Karpas-422 (cell line): ENCODE results near the gene TTLL9. TPM values are rescaled to one million over a fixed set of nuclear protein-coding genes. Genes with fewer than 3 reads are reported as not detected.

Source experiments
- DNase-seq: peaks from one replicate; pipeline ENCODE4 v3.0.0-alpha.2; 2015
- H2AFZ ChIP-seq: fragments of 200-600 bp; sonication (generic); 2 replicates; pipeline ENCODE4 v1.6.1; 2014; ENCODE audit warnings: antibody characterized with exemption, low read length, mixed read lengths
- H3K27ac ChIP-seq: fragments of 200-600 bp; sonication (generic); 2 replicates; pipeline ENCODE4 v1.5.1; 2014; ENCODE audit warnings: mild to moderate bottlenecking, low read length, moderate library complexity
- H3K27me3 ChIP-seq: fragments of 200-600 bp; sonication (generic); 2 replicates; pipeline ENCODE4 v1.6.1; 2014; ENCODE audit warnings: low read length, mixed read lengths
- H3K36me3 ChIP-seq: fragments of 200-600 bp; sonication (generic); 2 replicates; pipeline ENCODE4 v1.6.1; 2014; ENCODE audit warnings: low read length, mixed read lengths; ENCODE audit not compliant: insufficient read depth
- H3K4me1 ChIP-seq: fragments of 200-600 bp; sonication (generic); 2 replicates; pipeline ENCODE4 v1.6.1; 2014; ENCODE audit warnings: mild to moderate bottlenecking, low read length, mixed read lengths
- H3K4me2 ChIP-seq: fragments of 200-600 bp; sonication (generic); 2 replicates; pipeline ENCODE4 v1.6.1; 2014; ENCODE audit warnings: low read length, low read depth, mild to moderate bottlenecking; ENCODE audit not compliant: poor library complexity, severe bottlenecking
- H3K4me3 ChIP-seq: fragments of 200-600 bp; sonication (generic); 2 replicates; pipeline ENCODE4 v1.5.1; 2014; ENCODE audit warnings: mild to moderate bottlenecking, antibody characterized with exemption, low read length, mixed read lengths
- H3K79me2 ChIP-seq: fragments of 200-600 bp; sonication (generic); 2 replicates; pipeline ENCODE4 v1.6.1; 2014; ENCODE audit warnings: mild to moderate bottlenecking, low read length, mixed read lengths
- H3K9ac ChIP-seq: fragments of 200-600 bp; sonication (generic); 2 replicates; pipeline ENCODE4 v1.6.0; 2014; ENCODE audit warnings: low read length
- H3K9me2 ChIP-seq: fragments of 200-600 bp; sonication (generic), shearing (Covaris generic); replicated peaks from 2 replicates; pipeline ENCODE4 v1.6.0; 2014; ENCODE audit warnings: mild to moderate bottlenecking, low read length, moderate library complexity; ENCODE audit not compliant: insufficient read depth
- H3K9me3 ChIP-seq: fragments of 300-700, 200-600 bp; sonication (generic); 2 replicates; pipeline ENCODE4 v1.6.1; 2014; ENCODE audit warnings: low read length, mixed read lengths
- H4K20me1 ChIP-seq: fragments of 200-600 bp; sonication (generic); 2 replicates; pipeline ENCODE4 v1.6.1; 2014; ENCODE audit warnings: mild to moderate bottlenecking, antibody characterized with exemption, low read length, low read depth; ENCODE audit not compliant: insufficient read depth
- total RNA-seq: library from RNA; depleted of rRNA; stranded (reverse); fragments of >200 nt; shearing (Covaris generic); gene quantifications from 2 replicates; pipeline ENCODE4 v1.2.3, GENCODE V29; 2014; ENCODE audit warnings: low replicate concordance

TTLL9 gene
- total RNA-seq, 1 experiment from 2014 or later, result not detected

DNA sequence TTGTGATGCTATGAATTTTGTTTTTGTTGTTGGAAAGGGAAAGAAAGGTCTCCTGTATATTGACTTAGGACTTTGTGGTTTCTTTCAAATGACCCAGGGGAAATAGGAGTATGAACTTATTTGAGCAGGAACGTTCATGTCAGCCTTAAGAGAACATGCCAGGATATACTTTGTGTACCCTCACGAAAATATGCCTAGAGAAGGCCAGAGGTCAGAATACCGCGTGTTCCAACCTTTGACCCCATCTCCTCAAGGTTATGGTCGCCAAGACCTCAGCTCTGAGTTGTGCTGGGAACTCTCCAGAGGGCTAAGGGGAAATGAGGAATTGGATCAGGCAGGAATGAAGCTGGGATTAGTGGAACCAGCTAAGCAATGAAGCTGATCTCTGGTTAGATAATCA lies 11.5 kb downstream of the TTLL9 start:
- no peaks in the 10 kb centered on the region for H3K9me3 ChIP-seq
- H3K4me3 ChIP-seq, result no peak overlapping the region
- no peaks in the 10 kb centered on the region for H3K79me2 ChIP-seq
- H3K4me1 ChIP-seq, result peaks cover 5% of the 10 kb centered on the region
- no peaks in the 10 kb centered on the region for H3K36me3 ChIP-seq
- H3K4me2 ChIP-seq, result no peak overlapping the region
- no peak overlapping the region for H3K9ac ChIP-seq
- no peak for DNase-seq
- H3K27me3 ChIP-seq, result no peaks in the 10 kb centered on the region
- H2AFZ ChIP-seq, result no peak overlapping the region
- H3K27ac ChIP-seq, result no peak overlapping the region
- no peaks in the 10 kb centered on the region for H3K9me2 ChIP-seq
- H4K20me1 ChIP-seq, result no peaks in the 10 kb centered on the region

DNA sequence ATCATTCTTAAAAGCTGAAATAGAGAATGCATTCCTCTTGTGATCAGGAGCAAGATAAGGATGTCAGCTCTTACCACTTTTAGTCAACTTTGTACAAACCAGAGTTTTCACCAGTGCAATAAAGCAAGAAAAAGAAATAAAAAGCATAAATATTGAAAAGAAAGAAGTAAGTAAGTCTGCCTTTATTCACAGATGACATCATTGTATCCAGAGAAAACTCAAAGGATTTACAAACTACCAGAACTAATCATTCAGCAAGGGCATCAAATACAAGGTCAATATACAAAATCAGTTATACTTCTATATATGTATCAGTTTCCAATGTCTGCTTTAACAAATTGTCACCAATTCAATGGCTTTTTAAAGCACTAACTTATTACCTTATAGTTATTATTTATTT lies 13.4 kb downstream of the TTLL9 start:
- no peak overlapping the region for H3K9ac ChIP-seq
- H3K4me2 ChIP-seq, result no peak overlapping the region
- no peaks in the 10 kb centered on the region for H3K9me2 ChIP-seq
- no peaks in the 10 kb centered on the region for H3K27me3 ChIP-seq
- no peaks in the 10 kb centered on the region for H3K9me3 ChIP-seq
- no peaks in the 10 kb centered on the region for H3K36me3 ChIP-seq
- no peak for DNase-seq
- no peaks in the 10 kb centered on the region for H3K79me2 ChIP-seq
- no peak overlapping the region for H2AFZ ChIP-seq
- no peaks in the 10 kb centered on the region for H4K20me1 ChIP-seq
- no peak overlapping the region for H3K27ac ChIP-seq
- H3K4me3 ChIP-seq, result no peak overlapping the region
- H3K4me1 ChIP-seq, result peaks cover 5% of the 10 kb centered on the region

DNA sequence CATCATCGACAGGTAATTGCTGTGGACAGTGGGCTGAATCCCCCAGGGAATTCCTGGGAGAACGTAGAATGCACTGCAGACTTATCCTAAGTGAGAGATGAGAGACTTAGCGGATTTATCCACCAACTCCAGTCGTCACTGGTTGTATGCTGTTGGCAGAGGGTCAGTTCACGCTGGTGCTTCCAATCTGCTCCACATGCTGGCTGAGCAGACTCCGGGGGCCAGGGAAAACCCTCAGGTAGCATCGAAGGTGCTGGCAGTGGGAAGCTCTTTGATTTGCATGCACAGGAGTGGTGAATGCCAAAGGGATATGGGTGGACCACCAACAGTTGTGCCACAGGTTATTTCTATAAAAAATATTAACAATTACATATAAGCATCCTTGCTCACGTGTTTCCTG lies 20.2 kb downstream of the TTLL9 start:
- Histone ChIP-seq H2AFZ (no peak overlapping the region), H3K9me2 (no peaks in the 10 kb centered on the region), H3K27ac (no peak overlapping the region), H3K4me3 (no peak overlapping the region), H3K79me2 (no peaks in the 10 kb centered on the region), H3K27me3 (no peaks in the 10 kb centered on the region), H4K20me1 (no peaks in the 10 kb centered on the region), H3K4me2 (no peak overlapping the region), H3K4me1 (peaks cover 7% of the 10 kb centered on the region), H3K9ac (no peak overlapping the region), H3K36me3 (no peaks in the 10 kb centered on the region), H3K9me3 (no peaks in the 10 kb centered on the region)
- DNase-seq, result no peak

- Histone ChIP-seq H3K4me3 (no peak overlapping the region), H3K4me1 (peaks cover 7% of the 10 kb centered on the region), H3K27ac (no peak overlapping the region), H3K79me2 (no peaks in the 10 kb centered on the region), H3K9me3 (no peaks in the 10 kb centered on the region), H3K9me2 (no peaks in the 10 kb centered on the region), H3K27me3 (no peaks in the 10 kb centered on the region), H2AFZ (peak overlapping the region; percentile 51), H4K20me1 (no peaks in the 10 kb centered on the region), H3K4me2 (no peak overlapping the region), H3K36me3 (no peaks in the 10 kb centered on the region), H3K9ac (peak overlapping the region; percentile 34)
- DNase-seq, result peak; percentile 91
These were observed 24.7 kb downstream of the TTLL9 start for GRCh38 chr20:31894980-31895675.

GRCh38 chr20:31896049-31896448 lies 25.6 kb downstream of the TTLL9 start:
- H3K9me3 ChIP-seq, result no peaks in the 10 kb centered on the region
- DNase-seq, result no peak
- no peak overlapping the region for H3K27ac ChIP-seq
- H3K4me3 ChIP-seq, result no peak overlapping the region
- no peak overlapping the region for H3K4me2 ChIP-seq
- no peaks in the 10 kb centered on the region for H4K20me1 ChIP-seq
- H3K36me3 ChIP-seq, result no peaks in the 10 kb centered on the region
- H2AFZ ChIP-seq, result no peak overlapping the region
- no peaks in the 10 kb centered on the region for H3K79me2 ChIP-seq
- H3K9me2 ChIP-seq, result no peaks in the 10 kb centered on the region
- H3K4me1 ChIP-seq, result peaks cover 7% of the 10 kb centered on the region
- no peak overlapping the region for H3K9ac ChIP-seq
- H3K27me3 ChIP-seq, result no peaks in the 10 kb centered on the region

GRCh38 chr20:31897541-31897940 lies 27.1 kb downstream of the TTLL9 start:
- Histone ChIP-seq H3K4me2 (no peak overlapping the region), H3K27me3 (no peaks in the 10 kb centered on the region), H3K4me3 (no peak overlapping the region), H2AFZ (no peak overlapping the region), H3K36me3 (no peaks in the 10 kb centered on the region), H3K9me3 (no peaks in the 10 kb centered on the region), H4K20me1 (no peaks in the 10 kb centered on the region), H3K4me1 (peaks cover 7% of the 10 kb centered on the region), H3K79me2 (no peaks in the 10 kb centered on the region), H3K9me2 (no peaks in the 10 kb centered on the region), H3K27ac (no peak overlapping the region), H3K9ac (no peak overlapping the region)
- DNase-seq, result no peak

DNA sequence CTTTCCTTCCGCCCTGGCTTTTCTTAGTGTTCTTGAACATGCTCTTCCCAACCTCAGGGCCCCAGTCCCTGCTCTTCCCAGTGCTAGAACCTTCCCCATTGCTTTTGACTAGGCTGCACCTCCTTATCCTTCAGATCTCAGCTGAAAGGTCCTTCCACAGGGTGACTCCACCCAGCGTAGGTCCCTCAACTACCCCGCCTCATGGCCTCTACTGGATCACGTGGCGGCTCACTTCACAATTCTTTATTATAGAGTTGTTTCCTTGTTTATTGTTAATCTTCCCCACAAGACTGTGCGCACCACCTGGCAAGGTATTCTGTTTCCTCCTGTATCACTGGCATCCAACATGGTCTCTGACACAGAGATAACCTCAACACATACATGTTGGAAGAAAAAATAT lies 31.2 kb downstream of the TTLL9 start:
- no peaks in the 10 kb centered on the region for H3K9me3 ChIP-seq
- H3K9ac ChIP-seq, result no peak overlapping the region
- H3K4me3 ChIP-seq, result no peak overlapping the region
- no peaks in the 10 kb centered on the region for H3K36me3 ChIP-seq
- H4K20me1 ChIP-seq, result no peaks in the 10 kb centered on the region
- H3K4me2 ChIP-seq, result no peak overlapping the region
- no peak for DNase-seq
- H3K9me2 ChIP-seq, result no peaks in the 10 kb centered on the region
- no peak overlapping the region for H2AFZ ChIP-seq
- H3K27ac ChIP-seq, result no peak overlapping the region
- no peaks in the 10 kb centered on the region for H3K27me3 ChIP-seq
- no peaks in the 10 kb centered on the region for H3K79me2 ChIP-seq
- H3K4me1 ChIP-seq, result peaks cover 12% of the 10 kb centered on the region

GRCh38 chr20:31903627-31904386 lies 33.4 kb downstream of the TTLL9 start:
- Histone ChIP-seq H3K27ac (no peak overlapping the region), H4K20me1 (no peaks in the 10 kb centered on the region), H3K27me3 (no peaks in the 10 kb centered on the region), H3K9ac (no peak overlapping the region), H3K36me3 (no peaks in the 10 kb centered on the region), H3K4me2 (no peak overlapping the region), H3K9me3 (no peaks in the 10 kb centered on the region), H3K79me2 (no peaks in the 10 kb centered on the region), H3K4me3 (no peak overlapping the region), H3K9me2 (no peaks in the 10 kb centered on the region), H2AFZ (no peak overlapping the region), H3K4me1 (peaks cover 12% of the 10 kb centered on the region)
- DNase-seq, result no peak
